Measurements from ENCODE around the gene SPTA1. TPM values are rescaled to one million over a fixed set of nuclear protein-coding genes. Genes with fewer than 3 reads are reported as not detected.

The SPTA1 gene
- total and polyA plus RNA-seq, 2 experiments from 2014 or later: not detected

DNA sequence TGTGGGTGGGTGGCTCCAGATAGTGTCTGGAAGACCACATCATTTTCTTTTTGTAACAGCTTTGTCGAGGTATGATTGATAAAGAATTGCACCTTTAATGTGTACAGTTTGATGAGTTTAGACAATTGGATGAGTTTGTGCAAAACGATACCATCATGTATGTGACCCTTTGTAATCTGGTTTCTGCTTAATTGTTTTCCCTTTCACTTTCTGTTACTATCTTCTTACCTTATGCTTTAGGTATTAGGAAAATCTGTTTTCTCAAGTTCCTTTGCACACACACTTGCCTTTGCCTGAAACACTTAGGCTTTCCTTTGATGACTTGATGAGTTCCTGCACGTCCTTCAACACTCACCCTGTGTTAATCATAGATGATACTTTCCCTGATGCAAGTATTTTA is 74.6 kb downstream of the SPTA1 start:
- Histone ChIP-seq H2AFZ (no peak overlapping the region), H3K9me2 (ENCODE audit: insufficient read depth) (no peaks in the 10 kb centered on the region), H3K4me1 (ENCODE audit: insufficient read depth) (no peaks in the 10 kb centered on the region), H3K36me3 (ENCODE audit: low read depth) (no peaks in the 10 kb centered on the region), H3K27ac (no peak overlapping the region), H3F3A (ENCODE audit: insufficient read depth) (no peaks in the 10 kb centered on the region), H3K9ac (no peak overlapping the region), H3K79me2 (ENCODE audit: insufficient read depth) (no peaks in the 10 kb centered on the region), H3K4me2 (ENCODE audit: unreplicated experiment) (no peak overlapping the region), H3K27me3 (replicated peaks; ENCODE audit: insufficient read depth) (no peaks in the 10 kb centered on the region), H4K20me1 (ENCODE audit: insufficient read depth) (no peaks in the 10 kb centered on the region), H3K9me3 (ENCODE audit: low read depth) (no peaks in the 10 kb centered on the region), H3K4me3 (no peak overlapping the region)
- DNase-seq: no peak
- in situ Hi-C loops (cut with MboI): no loop called here
- no peak for TF ChIP-seq EZH2phosphoT487 (IDR thresholded peaks at IDR 0.05; ENCODE audit: insufficient read depth, low read depth)
- no peak for TF ChIP-seq EZH2 (IDR thresholded peaks at IDR 0.05; ENCODE audit: insufficient read depth, poor library complexity, severe bottlenecking)
- WGBS, 2 experiments (ENCODE audit: low coverage in 1 of 2, low lambda C conversion rate in 2 of 2, missing lambda C conversion rate in 2 of 2): 4 to 5% methylated on average over 3 of the region's 3 CpGs

DNA sequence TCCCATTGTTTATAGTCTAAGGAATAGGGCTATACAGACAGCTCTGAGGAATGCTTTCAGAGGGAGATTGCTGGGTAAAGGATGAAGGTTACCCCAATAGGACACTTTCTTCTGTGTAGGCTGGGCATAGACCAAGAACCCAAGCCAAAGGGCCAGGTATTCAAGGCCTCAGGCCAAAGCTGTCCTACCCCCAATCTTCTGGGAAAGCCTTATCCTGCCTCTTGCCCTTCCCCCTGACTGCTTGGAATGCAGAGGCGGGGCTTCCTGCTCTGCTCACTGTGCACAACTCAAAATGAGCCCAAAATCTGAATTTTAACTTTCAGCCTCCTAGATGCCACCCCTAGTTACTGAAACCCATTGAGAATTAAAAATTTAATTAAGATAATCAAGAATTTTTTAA is 79.2 kb downstream of the SPTA1 start:
- Histone ChIP-seq H3K9ac (no peak overlapping the region), H3K9me3 (ENCODE audit: low read depth) (no peaks in the 10 kb centered on the region), H3K27me3 (replicated peaks; ENCODE audit: insufficient read depth) (no peaks in the 10 kb centered on the region), H4K20me1 (ENCODE audit: insufficient read depth) (no peaks in the 10 kb centered on the region), H3K36me3 (ENCODE audit: low read depth) (no peaks in the 10 kb centered on the region), H3K4me3 (no peak overlapping the region), H3K4me1 (ENCODE audit: insufficient read depth) (no peaks in the 10 kb centered on the region), H3K4me2 (ENCODE audit: unreplicated experiment) (no peak overlapping the region), H2AFZ (no peak overlapping the region), H3K27ac (no peak overlapping the region), H3K79me2 (ENCODE audit: insufficient read depth) (no peaks in the 10 kb centered on the region), H3F3A (ENCODE audit: insufficient read depth) (no peaks in the 10 kb centered on the region), H3K9me2 (ENCODE audit: insufficient read depth) (no peaks in the 10 kb centered on the region)
- no peak for DNase-seq
- no peak for TF ChIP-seq EZH2 (IDR thresholded peaks at IDR 0.05; ENCODE audit: insufficient read depth, poor library complexity, severe bottlenecking)
- no peak for TF ChIP-seq EZH2phosphoT487 (IDR thresholded peaks at IDR 0.05; ENCODE audit: insufficient read depth, low read depth)
- 0 to 7% methylated on average over 1 of the region's 1 CpG for WGBS, 2 experiments (ENCODE audit: low coverage in 1 of 2, low lambda C conversion rate in 2 of 2, missing lambda C conversion rate in 2 of 2)
- in situ Hi-C loops (cut with MboI): no loop called here

- Histone ChIP-seq H3K4me3 (no peak within 1 kb of the TSS), H3K4me1 (ENCODE audit: insufficient read depth) (no peaks in the 10 kb centered on the region), H4K20me1 (ENCODE audit: insufficient read depth) (no peaks in the 10 kb centered on the region), H3K9me3 (ENCODE audit: low read depth) (no peaks in the 10 kb centered on the region), H3K9me2 (ENCODE audit: insufficient read depth) (no peaks in the 10 kb centered on the region), H3K36me3 (ENCODE audit: low read depth) (no peaks in the 10 kb centered on the region), H3K9ac (no peak within 1 kb of the TSS), H3K4me2 (ENCODE audit: unreplicated experiment) (no peak within 1 kb of the TSS), H3K27ac (no peak within 1 kb of the TSS), H3K79me2 (ENCODE audit: insufficient read depth) (no peaks in the 10 kb centered on the region), H3K27me3 (replicated peaks; ENCODE audit: insufficient read depth) (no peaks in the 10 kb centered on the region), H3F3A (ENCODE audit: insufficient read depth) (no peaks in the 10 kb centered on the region), H2AFZ (no peak within 1 kb of the TSS)
- in situ Hi-C loops (cut with MboI): no loop called here
- TF ChIP-seq EZH2phosphoT487 (IDR thresholded peaks at IDR 0.05; ENCODE audit: insufficient read depth, low read depth) (no peak), EZH2 (IDR thresholded peaks at IDR 0.05; ENCODE audit: insufficient read depth, poor library complexity, severe bottlenecking) (no peak)
- 0 to 2% methylated on average over 1 of the region's 1 CpG for WGBS, 2 experiments (ENCODE audit: low coverage in 1 of 2, low lambda C conversion rate in 2 of 2, missing lambda C conversion rate in 2 of 2)
- DNase-seq: no peak
Observed at GRCh38 chr1:158604968-158605367, 81.5 kb downstream of the SPTA1 start, which contains the start of gene OR10Z1. OR10Z1 (plus strand) TSS chr1:158605268; CDS start chr1:158606439, 1,171 bp downstream.

GRCh38 chr1:158600735-158601134 is 85.8 kb downstream of the SPTA1 start:
- no peak overlapping the region for H3K4me2 ChIP-seq (ENCODE audit: unreplicated experiment)
- no peak for DNase-seq
- H3K27me3 ChIP-seq (replicated peaks; ENCODE audit: insufficient read depth): no peaks in the 10 kb centered on the region
- no peaks in the 10 kb centered on the region for H3K79me2 ChIP-seq (ENCODE audit: insufficient read depth)
- no peak overlapping the region for H3K27ac ChIP-seq
- H3F3A ChIP-seq (ENCODE audit: insufficient read depth): no peaks in the 10 kb centered on the region
- no peaks in the 10 kb centered on the region for H3K9me2 ChIP-seq (ENCODE audit: insufficient read depth)
- H3K9ac ChIP-seq: no peak overlapping the region
- WGBS, 2 experiments (ENCODE audit: low coverage in 1 of 2, low lambda C conversion rate in 2 of 2, missing lambda C conversion rate in 2 of 2): 45 to 48% methylated on average over 2 of the region's 2 CpGs
- no peaks in the 10 kb centered on the region for H3K4me1 ChIP-seq (ENCODE audit: insufficient read depth)
- TF ChIP-seq EZH2phosphoT487 (IDR thresholded peaks at IDR 0.05; ENCODE audit: insufficient read depth, low read depth) (no peak), EZH2 (IDR thresholded peaks at IDR 0.05; ENCODE audit: insufficient read depth, poor library complexity, severe bottlenecking) (no peak)
- no peaks in the 10 kb centered on the region for H4K20me1 ChIP-seq (ENCODE audit: insufficient read depth)
- in situ Hi-C loops (cut with MboI): no loop called here
- no peak overlapping the region for H3K4me3 ChIP-seq
- no peaks in the 10 kb centered on the region for H3K36me3 ChIP-seq (ENCODE audit: low read depth)
- no peaks in the 10 kb centered on the region for H3K9me3 ChIP-seq (ENCODE audit: low read depth)
- H2AFZ ChIP-seq: no peak overlapping the region

- no peak overlapping the region for H3K9ac ChIP-seq
- TF ChIP-seq EZH2 (IDR thresholded peaks at IDR 0.05; ENCODE audit: insufficient read depth, poor library complexity, severe bottlenecking): no peak
- no peak for TF ChIP-seq EZH2phosphoT487 (IDR thresholded peaks at IDR 0.05; ENCODE audit: insufficient read depth, low read depth)
- H3K9me2 ChIP-seq (ENCODE audit: insufficient read depth): no peaks in the 10 kb centered on the region
- H3K9me3 ChIP-seq (ENCODE audit: low read depth): no peaks in the 10 kb centered on the region
- no peaks in the 10 kb centered on the region for H3K27me3 ChIP-seq (replicated peaks; ENCODE audit: insufficient read depth)
- WGBS, 2 experiments (ENCODE audit: low coverage in 1 of 2, low lambda C conversion rate in 2 of 2, missing lambda C conversion rate in 2 of 2): 8 to 24% methylated on average over 1 of the region's 1 CpG
- H3F3A ChIP-seq (ENCODE audit: insufficient read depth): no peaks in the 10 kb centered on the region
- no peak overlapping the region for H3K4me2 ChIP-seq (ENCODE audit: unreplicated experiment)
- no peak for DNase-seq
- no peak overlapping the region for H2AFZ ChIP-seq
- H3K4me1 ChIP-seq (ENCODE audit: insufficient read depth): no peaks in the 10 kb centered on the region
- H3K36me3 ChIP-seq (ENCODE audit: low read depth): no peaks in the 10 kb centered on the region
- in situ Hi-C loops (cut with MboI): no loop called here
- no peak overlapping the region for H3K4me3 ChIP-seq
- no peaks in the 10 kb centered on the region for H4K20me1 ChIP-seq (ENCODE audit: insufficient read depth)
- H3K27ac ChIP-seq: no peak overlapping the region
- H3K79me2 ChIP-seq (ENCODE audit: insufficient read depth): no peaks in the 10 kb centered on the region
Observed at GRCh38 chr1:158586942-158587341, 99.6 kb downstream of the SPTA1 start.
